Measurements from ENCODE around the gene METTL26. TPM values are rescaled to one million over a fixed set of nuclear protein-coding genes. Genes with fewer than 3 reads are reported as not detected.

Gene METTL26
- total and polyA plus RNA-seq, 9 of the 15 experiments (the other 6 are each of a cell fraction or from before 2014, with no cell fraction given) = 7.3 to 262 (median 80.9) TPM

DNA sequence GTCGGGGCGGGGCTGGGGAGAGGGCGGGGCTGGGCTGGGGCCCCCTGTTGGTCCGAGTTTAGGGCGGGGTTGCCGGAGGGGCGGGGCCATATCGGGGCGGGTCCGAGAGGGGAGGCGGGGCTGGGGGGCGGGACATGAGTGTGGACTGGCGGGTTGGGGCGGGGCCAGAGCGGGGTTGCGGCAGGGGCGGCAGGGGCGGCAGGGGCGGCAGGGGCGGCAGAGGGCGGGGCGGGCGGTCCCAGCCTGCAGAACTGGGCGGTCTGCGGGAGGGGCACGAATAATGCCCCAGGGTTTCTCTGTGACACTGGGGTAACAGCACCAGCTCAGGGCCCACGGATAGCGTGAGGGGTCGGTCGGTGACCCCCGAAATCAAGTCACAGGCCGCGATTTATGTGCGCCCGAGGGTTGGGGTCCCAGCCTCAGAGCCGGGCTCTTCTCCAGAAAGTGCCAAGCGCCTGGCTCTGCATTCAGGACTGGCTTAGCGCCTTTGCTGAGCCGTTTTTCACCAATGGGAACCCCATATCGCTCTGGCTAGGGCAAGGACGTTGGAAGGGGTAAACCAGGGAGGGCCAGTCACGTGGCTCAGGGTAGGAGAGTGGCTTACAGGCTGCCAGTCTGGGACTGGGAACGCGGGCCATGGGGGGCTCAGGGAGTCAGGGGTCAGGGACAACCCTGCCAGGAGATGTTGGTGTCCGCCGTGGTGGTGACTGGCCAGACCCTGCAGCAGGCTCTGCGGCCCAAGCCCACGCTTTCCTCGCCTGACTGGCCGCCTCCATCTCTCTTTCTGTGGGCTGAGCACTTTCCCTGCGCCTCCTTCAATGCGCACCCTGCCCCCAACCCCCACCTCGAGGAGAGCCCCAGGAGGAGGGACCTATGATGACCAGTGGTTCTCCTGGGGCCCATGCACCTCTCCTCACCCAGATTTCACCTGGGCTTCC lies 1.2 kb upstream of the METTL26 start (continued):
- TF ChIP-seq CHCHD3 (CRISPR knock-in tag; IDR thresholded peaks at IDR 0.05) = no peak
- no peak for TF ChIP-seq ZNF324 (CRISPR knock-in tag; IDR thresholded peaks at IDR 0.05)
- TF ChIP-seq SMARCE1 (IDR thresholded peaks at IDR 0.05) = no peak
- no peak for TF ChIP-seq PYGO2 (tag; IDR thresholded peaks at IDR 0.05)
- 0 out of 4 replicates have a peak, but pooled peaks of 1 of the 2 experiments have one; percentile 2 for TF ChIP-seq MAZ (CRISPR knock-in tag; conservative IDR thresholded peaks at IDR 0.05 in 1 of 2, IDR thresholded peaks at IDR 0.05 in 1 of 2)
- TF ChIP-seq TFE3 (CRISPR knock-in tag; IDR thresholded peaks at IDR 0.05) = peak; percentile 67
- TF ChIP-seq, protein P1, sequence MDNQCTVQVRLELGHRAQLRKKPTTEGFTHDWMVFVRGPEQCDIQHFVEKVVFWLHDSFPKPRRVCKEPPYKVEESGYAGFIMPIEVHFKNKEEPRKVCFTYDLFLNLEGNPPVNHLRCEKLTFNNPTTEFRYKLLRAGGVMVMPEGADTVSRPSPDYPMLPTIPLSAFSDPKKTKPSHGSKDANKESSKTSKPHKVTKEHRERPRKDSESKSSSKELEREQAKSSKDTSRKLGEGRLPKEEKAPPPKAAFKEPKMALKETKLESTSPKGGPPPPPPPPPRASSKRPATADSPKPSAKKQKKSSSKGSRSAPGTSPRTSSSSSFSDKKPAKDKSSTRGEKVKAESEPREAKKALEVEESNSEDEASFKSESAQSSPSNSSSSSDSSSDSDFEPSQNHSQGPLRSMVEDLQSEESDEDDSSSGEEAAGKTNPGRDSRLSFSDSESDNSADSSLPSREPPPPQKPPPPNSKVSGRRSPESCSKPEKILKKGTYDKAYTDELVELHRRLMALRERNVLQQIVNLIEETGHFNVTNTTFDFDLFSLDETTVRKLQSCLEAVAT (IDR thresholded peaks at IDR 0.05) = no peak
- TF ChIP-seq, protein P2, sequence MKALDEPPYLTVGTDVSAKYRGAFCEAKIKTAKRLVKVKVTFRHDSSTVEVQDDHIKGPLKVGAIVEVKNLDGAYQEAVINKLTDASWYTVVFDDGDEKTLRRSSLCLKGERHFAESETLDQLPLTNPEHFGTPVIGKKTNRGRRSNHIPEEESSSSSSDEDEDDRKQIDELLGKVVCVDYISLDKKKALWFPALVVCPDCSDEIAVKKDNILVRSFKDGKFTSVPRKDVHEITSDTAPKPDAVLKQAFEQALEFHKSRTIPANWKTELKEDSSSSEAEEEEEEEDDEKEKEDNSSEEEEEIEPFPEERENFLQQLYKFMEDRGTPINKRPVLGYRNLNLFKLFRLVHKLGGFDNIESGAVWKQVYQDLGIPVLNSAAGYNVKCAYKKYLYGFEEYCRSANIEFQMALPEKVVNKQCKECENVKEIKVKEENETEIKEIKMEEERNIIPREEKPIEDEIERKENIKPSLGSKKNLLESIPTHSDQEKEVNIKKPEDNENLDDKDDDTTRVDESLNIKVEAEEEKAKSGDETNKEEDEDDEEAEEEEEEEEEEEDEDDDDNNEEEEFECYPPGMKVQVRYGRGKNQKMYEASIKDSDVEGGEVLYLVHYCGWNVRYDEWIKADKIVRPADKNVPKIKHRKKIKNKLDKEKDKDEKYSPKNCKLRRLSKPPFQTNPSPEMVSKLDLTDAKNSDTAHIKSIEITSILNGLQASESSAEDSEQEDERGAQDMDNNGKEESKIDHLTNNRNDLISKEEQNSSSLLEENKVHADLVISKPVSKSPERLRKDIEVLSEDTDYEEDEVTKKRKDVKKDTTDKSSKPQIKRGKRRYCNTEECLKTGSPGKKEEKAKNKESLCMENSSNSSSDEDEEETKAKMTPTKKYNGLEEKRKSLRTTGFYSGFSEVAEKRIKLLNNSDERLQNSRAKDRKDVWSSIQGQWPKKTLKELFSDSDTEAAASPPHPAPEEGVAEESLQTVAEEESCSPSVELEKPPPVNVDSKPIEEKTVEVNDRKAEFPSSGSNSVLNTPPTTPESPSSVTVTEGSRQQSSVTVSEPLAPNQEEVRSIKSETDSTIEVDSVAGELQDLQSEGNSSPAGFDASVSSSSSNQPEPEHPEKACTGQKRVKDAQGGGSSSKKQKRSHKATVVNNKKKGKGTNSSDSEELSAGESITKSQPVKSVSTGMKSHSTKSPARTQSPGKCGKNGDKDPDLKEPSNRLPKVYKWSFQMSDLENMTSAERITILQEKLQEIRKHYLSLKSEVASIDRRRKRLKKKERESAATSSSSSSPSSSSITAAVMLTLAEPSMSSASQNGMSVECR (CRISPR knock-in tag; IDR thresholded peaks at IDR 0.05) = 0 out of 2 replicates have a peak, but pooled peaks have one; percentile 53
- TF ChIP-seq ZBTB5 (IDR thresholded peaks at IDR 0.05) = no peak
- TF ChIP-seq ESRRB (CRISPR knock-in tag; IDR thresholded peaks at IDR 0.05; ENCODE audit: borderline replicate concordance) = no peak
- peak in 1 of 2 experiments; percentile 28; a peak in 1 of 4 replicates for TF ChIP-seq MNT (conservative IDR thresholded peaks at IDR 0.05)
